Activated T-helper 17 cell treated with anti-CD3 and anti-CD28 coated beads, Interleukin-2, amount 50 U/mL, for 72 hours (primary cell): ENCODE measurements around the gene NDE1. TPM values are rescaled to one million over a fixed set of nuclear protein-coding genes. Genes with fewer than 3 reads are reported as not detected.
"Not testable (repeated sequence)": the region's sequence is repeated elsewhere in the genome, so short reads cannot be mapped to it uniquely, and the experiment has no call there.

ENCODE experiments used
- ATAC-seq: fragments of 150-1000 bp; cut with Tn5 transposase; replicated peaks from 2 replicates; pipeline ENCODE4 v1.10.0; 2021; ENCODE audit warnings: mild to moderate bottlenecking, moderate library complexity
- H3K27ac Mint-ChIP-seq: one replicate; pipeline ENCODE4 v1.8.0; 2022; ENCODE audit warnings: mixed read lengths
- H3K27me3 Mint-ChIP-seq: one replicate; pipeline ENCODE4 v1.8.0; 2022; ENCODE audit warnings: mixed read lengths
- H3K36me3 Mint-ChIP-seq: one replicate; pipeline ENCODE4 v1.8.0; 2022; ENCODE audit warnings: low read depth, mild to moderate bottlenecking, mixed read lengths
- H3K4me1 Mint-ChIP-seq: one replicate; pipeline ENCODE4 v1.8.0; 2022; ENCODE audit warnings: mixed read lengths
- H3K4me3 Mint-ChIP-seq: one replicate; pipeline ENCODE4 v1.8.0; 2022; ENCODE audit warnings: mild to moderate bottlenecking, mixed read lengths
- H3K9me3 Mint-ChIP-seq: one replicate; pipeline ENCODE4 v1.8.0; 2022; ENCODE audit warnings: mixed read lengths
- total RNA-seq, 2 donors: library from RNA; stranded (reverse); gene quantifications; one replicate each; pipeline ENCODE4 v1.2.3, GENCODE V29; 2022

The NDE1 gene
- total RNA-seq, 2 donors from 2014 or later, result 112 to 117 TPM

GRCh38 chr16:15677447-15677846 lies 27.4 kb downstream of the NDE1 start:
- H3K36me3 Mint-ChIP-seq, result peaks cover 97% of the 10 kb centered on the region
- no peak overlapping the region for H3K4me3 Mint-ChIP-seq
- no peaks in the 10 kb centered on the region for H3K9me3 Mint-ChIP-seq
- ATAC-seq, result no peak
- peak overlapping the region; percentile 39 for H3K27ac Mint-ChIP-seq
- H3K4me1 Mint-ChIP-seq, result peaks cover 19% of the 10 kb centered on the region
- no peaks in the 10 kb centered on the region for H3K27me3 Mint-ChIP-seq

- ATAC-seq, result peak; percentile 80
- Mint-ChIP-seq H3K36me3 (peaks cover 96% of the 10 kb centered on the region), H3K4me1 (no peaks in the 10 kb centered on the region), H3K27ac (no peak overlapping the region), H3K27me3 (no peaks in the 10 kb centered on the region), H3K9me3 (no peaks in the 10 kb centered on the region), H3K4me3 (no peak overlapping the region)
Observed at GRCh38 chr16:15682105-15682570, 32.1 kb downstream of the NDE1 start.

- no peaks in the 10 kb centered on the region for H3K4me1 Mint-ChIP-seq
- no peak for ATAC-seq
- H3K4me3 Mint-ChIP-seq, result no peak overlapping the region
- H3K9me3 Mint-ChIP-seq, result no peaks in the 10 kb centered on the region
- peaks cover 99% of the 10 kb centered on the region for H3K36me3 Mint-ChIP-seq
- no peaks in the 10 kb centered on the region for H3K27me3 Mint-ChIP-seq
- H3K27ac Mint-ChIP-seq, result no peak overlapping the region
Observed at GRCh38 chr16:15686287-15686686, 36.2 kb downstream of the NDE1 start.

- H3K36me3 Mint-ChIP-seq, result peaks cover 100% of the 10 kb centered on the region
- H3K27ac Mint-ChIP-seq, result no peak overlapping the region
- no peak for ATAC-seq
- H3K4me1 Mint-ChIP-seq, result no peaks in the 10 kb centered on the region
- no peaks in the 10 kb centered on the region for H3K27me3 Mint-ChIP-seq
- no peaks in the 10 kb centered on the region for H3K9me3 Mint-ChIP-seq
- no peak overlapping the region for H3K4me3 Mint-ChIP-seq
Observed at GRCh38 chr16:15689290-15689689, 39.2 kb downstream of the NDE1 start.

GRCh38 chr16:15690296-15690695 lies 40.3 kb downstream of the NDE1 start:
- Mint-ChIP-seq H3K27me3 (no peaks in the 10 kb centered on the region), H3K4me1 (no peaks in the 10 kb centered on the region), H3K27ac (no peak overlapping the region), H3K4me3 (no peak overlapping the region), H3K36me3 (peaks cover 100% of the 10 kb centered on the region), H3K9me3 (no peaks in the 10 kb centered on the region)
- ATAC-seq, result no peak

- no peak for ATAC-seq
- Mint-ChIP-seq H3K9me3 (no peaks in the 10 kb centered on the region), H3K4me3 (no peak overlapping the region), H3K36me3 (peaks cover 100% of the 10 kb centered on the region), H3K27me3 (no peaks in the 10 kb centered on the region), H3K27ac (no peak overlapping the region), H3K4me1 (no peaks in the 10 kb centered on the region)
Observed at GRCh38 chr16:15691046-15691445, 41.0 kb downstream of the NDE1 start.

GRCh38 chr16:15692508-15692907 lies 42.5 kb downstream of the NDE1 start:
- peaks cover 100% of the 10 kb centered on the region for H3K36me3 Mint-ChIP-seq
- not testable (repeated sequence) for H3K27me3 Mint-ChIP-seq, H3K9me3 Mint-ChIP-seq, H3K27ac Mint-ChIP-seq, H3K4me3 Mint-ChIP-seq, H3K4me1 Mint-ChIP-seq
- peak; percentile 43 for ATAC-seq

GRCh38 chr16:15694499-15694898 lies 44.5 kb downstream of the NDE1 start:
- ATAC-seq, result no peak
- Mint-ChIP-seq H3K27me3 (no peaks in the 10 kb centered on the region), H3K4me3 (no peak overlapping the region), H3K4me1 (no peaks in the 10 kb centered on the region), H3K9me3 (no peaks in the 10 kb centered on the region), H3K27ac (no peak overlapping the region), H3K36me3 (peaks cover 98% of the 10 kb centered on the region)

- H3K27ac Mint-ChIP-seq, result peak overlapping the region; percentile 29
- H3K4me3 Mint-ChIP-seq, result no peak overlapping the region
- H3K27me3 Mint-ChIP-seq, result no peaks in the 10 kb centered on the region
- no peaks in the 10 kb centered on the region for H3K9me3 Mint-ChIP-seq
- no peak for ATAC-seq
- peaks cover 12% of the 10 kb centered on the region for H3K4me1 Mint-ChIP-seq
- H3K36me3 Mint-ChIP-seq, result peaks cover 98% of the 10 kb centered on the region
Observed at GRCh38 chr16:15699819-15700218, 49.8 kb downstream of the NDE1 start.

GRCh38 chr16:15701367-15701766 lies 51.3 kb downstream of the NDE1 start:
- Mint-ChIP-seq H3K27ac (no peak overlapping the region), H3K4me3 (no peak overlapping the region), H3K4me1 (peaks cover 12% of the 10 kb centered on the region), H3K27me3 (no peaks in the 10 kb centered on the region), H3K36me3 (peaks cover 98% of the 10 kb centered on the region), H3K9me3 (no peaks in the 10 kb centered on the region)
- ATAC-seq, result no peak

GRCh38 chr16:15701975-15702970 lies 52.2 kb downstream of the NDE1 start:
- Mint-ChIP-seq H3K9me3 (no peaks in the 10 kb centered on the region), H3K4me3 (no peak overlapping the region), H3K27ac (peak overlapping the region; percentile 51), H3K27me3 (no peaks in the 10 kb centered on the region), H3K4me1 (peaks cover 12% of the 10 kb centered on the region), H3K36me3 (peaks cover 98% of the 10 kb centered on the region)
- no peak for ATAC-seq

- Mint-ChIP-seq H3K9me3 (no peaks in the 10 kb centered on the region), H3K36me3 (peaks cover 98% of the 10 kb centered on the region), H3K27ac (peak overlapping the region; percentile 56), H3K27me3 (no peaks in the 10 kb centered on the region), H3K4me1 (peaks cover 12% of the 10 kb centered on the region), H3K4me3 (no peak overlapping the region)
- no peak for ATAC-seq
Observed at GRCh38 chr16:15703029-15703736, 53.1 kb downstream of the NDE1 start.

- Mint-ChIP-seq H3K27ac (peak overlapping the region; percentile 55), H3K9me3 (no peaks in the 10 kb centered on the region), H3K4me3 (no peak overlapping the region), H3K4me1 (peaks cover 12% of the 10 kb centered on the region), H3K27me3 (no peaks in the 10 kb centered on the region), H3K36me3 (peaks cover 91% of the 10 kb centered on the region)
- ATAC-seq, result peak; percentile 89
Observed at GRCh38 chr16:15704545-15704987, 54.5 kb downstream of the NDE1 start.

- no peak overlapping the region for H3K4me3 Mint-ChIP-seq
- H3K9me3 Mint-ChIP-seq, result no peaks in the 10 kb centered on the region
- H3K27me3 Mint-ChIP-seq, result no peaks in the 10 kb centered on the region
- no peak for ATAC-seq
- no peak overlapping the region for H3K27ac Mint-ChIP-seq
- H3K36me3 Mint-ChIP-seq, result peaks cover 86% of the 10 kb centered on the region
- H3K4me1 Mint-ChIP-seq, result peaks cover 12% of the 10 kb centered on the region
Observed at GRCh38 chr16:15705064-15705565, 55.1 kb downstream of the NDE1 start.
